Right lobe of liver (tissue), 4 donors: Measurements from ENCODE around the gene BMP2K.

ENCODE experiments used
- POLR2A ChIP-seq: fragments of 450-650 bp; IDR thresholded peaks from one replicate; pipeline ENCODE4 v1.6.1; 2017; ENCODE audit warnings: antibody characterized with exemption, mild to moderate bottlenecking
- TF ChIP-seq, protein P1 (sequence below), 4 donors: fragments of 200-600 bp in 3 of 4; fragments of 450-650 bp in 1 of 4; IDR thresholded peaks; one replicate each; pipeline versions ENCODE4 v1.5.1 to v1.8.0; 2016 to 2022; ENCODE audit warnings: antibody characterized with exemption in 4 of 4, mild to moderate bottlenecking in 2 of 4
- donor health status: DM: no; HTN: no; CAD: no.
- donor health status: DM: no; HTN: no; CAD: no.
- donor health status: DM: no; HTN: yes; CAD: no.

DNA sequence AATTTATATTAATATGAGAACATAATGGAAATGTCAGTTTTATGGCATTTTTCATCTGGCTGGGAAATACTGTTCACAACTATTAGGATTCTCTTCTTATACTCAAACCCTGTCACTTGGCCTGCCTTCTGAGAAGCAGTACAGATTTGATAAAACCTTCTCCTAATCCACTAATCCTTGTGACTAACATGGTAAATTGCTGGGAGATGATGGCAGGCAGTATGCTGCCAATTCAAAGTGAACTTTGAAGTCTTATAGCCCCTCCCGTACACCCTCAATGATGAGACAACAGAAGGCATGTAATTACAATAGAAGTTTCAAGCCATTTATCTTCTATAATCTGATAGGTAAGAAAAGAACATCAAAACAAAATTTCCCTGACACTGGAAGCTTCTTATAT, 126.1 kb downstream of the BMP2K start:
- no peak for TF ChIP-seq POLR2A
- TF ChIP-seq, protein P1, sequence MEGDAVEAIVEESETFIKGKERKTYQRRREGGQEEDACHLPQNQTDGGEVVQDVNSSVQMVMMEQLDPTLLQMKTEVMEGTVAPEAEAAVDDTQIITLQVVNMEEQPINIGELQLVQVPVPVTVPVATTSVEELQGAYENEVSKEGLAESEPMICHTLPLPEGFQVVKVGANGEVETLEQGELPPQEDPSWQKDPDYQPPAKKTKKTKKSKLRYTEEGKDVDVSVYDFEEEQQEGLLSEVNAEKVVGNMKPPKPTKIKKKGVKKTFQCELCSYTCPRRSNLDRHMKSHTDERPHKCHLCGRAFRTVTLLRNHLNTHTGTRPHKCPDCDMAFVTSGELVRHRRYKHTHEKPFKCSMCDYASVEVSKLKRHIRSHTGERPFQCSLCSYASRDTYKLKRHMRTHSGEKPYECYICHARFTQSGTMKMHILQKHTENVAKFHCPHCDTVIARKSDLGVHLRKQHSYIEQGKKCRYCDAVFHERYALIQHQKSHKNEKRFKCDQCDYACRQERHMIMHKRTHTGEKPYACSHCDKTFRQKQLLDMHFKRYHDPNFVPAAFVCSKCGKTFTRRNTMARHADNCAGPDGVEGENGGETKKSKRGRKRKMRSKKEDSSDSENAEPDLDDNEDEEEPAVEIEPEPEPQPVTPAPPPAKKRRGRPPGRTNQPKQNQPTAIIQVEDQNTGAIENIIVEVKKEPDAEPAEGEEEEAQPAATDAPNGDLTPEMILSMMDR (IDR thresholded peaks at IDR 0.05): no peak
